Measurements from ENCODE around the gene MAML1.

GRCh38 chr5:179800071-179800695 lies 67.6 kb downstream of the MAML1 start:
- TF ChIP-seq RFX5 (IDR thresholded peaks at IDR 0.05; ENCODE audit: low read depth, low read length) (no peak), SMARCA5 (IDR thresholded peaks at IDR 0.05) (no peak), CEBPB (IDR thresholded peaks at IDR 0.05; ENCODE audit: borderline replicate concordance in 1 of 2, low read depth in 2 of 2, low read length in 2 of 2) (no peak), JUND (IDR thresholded peaks at IDR 0.05; ENCODE audit: low read depth, low read length) (no peak), MXI1 (IDR thresholded peaks at IDR 0.05; ENCODE audit: low read depth, low read length) (no peak), SRF (IDR thresholded peaks at IDR 0.05; ENCODE audit: low read depth in 2 of 2, low read length in 2 of 2) (no peak), CHD2 (IDR thresholded peaks at IDR 0.05; ENCODE audit: borderline replicate concordance, low read depth, low read length) (no peak), NFYA (IDR thresholded peaks at IDR 0.05; ENCODE audit: borderline replicate concordance, low read depth, low read length) (no peak), POLR2A (IDR thresholded peaks at IDR 0.05; ENCODE audit: low read depth, low read length) (peak; percentile 0; the same call in 1 of the 2 replicates), POLR2AphosphoS5 (IDR thresholded peaks at IDR 0.05; ENCODE audit: low read length) (no peak)
- TF ChIP-seq, protein P1, sequence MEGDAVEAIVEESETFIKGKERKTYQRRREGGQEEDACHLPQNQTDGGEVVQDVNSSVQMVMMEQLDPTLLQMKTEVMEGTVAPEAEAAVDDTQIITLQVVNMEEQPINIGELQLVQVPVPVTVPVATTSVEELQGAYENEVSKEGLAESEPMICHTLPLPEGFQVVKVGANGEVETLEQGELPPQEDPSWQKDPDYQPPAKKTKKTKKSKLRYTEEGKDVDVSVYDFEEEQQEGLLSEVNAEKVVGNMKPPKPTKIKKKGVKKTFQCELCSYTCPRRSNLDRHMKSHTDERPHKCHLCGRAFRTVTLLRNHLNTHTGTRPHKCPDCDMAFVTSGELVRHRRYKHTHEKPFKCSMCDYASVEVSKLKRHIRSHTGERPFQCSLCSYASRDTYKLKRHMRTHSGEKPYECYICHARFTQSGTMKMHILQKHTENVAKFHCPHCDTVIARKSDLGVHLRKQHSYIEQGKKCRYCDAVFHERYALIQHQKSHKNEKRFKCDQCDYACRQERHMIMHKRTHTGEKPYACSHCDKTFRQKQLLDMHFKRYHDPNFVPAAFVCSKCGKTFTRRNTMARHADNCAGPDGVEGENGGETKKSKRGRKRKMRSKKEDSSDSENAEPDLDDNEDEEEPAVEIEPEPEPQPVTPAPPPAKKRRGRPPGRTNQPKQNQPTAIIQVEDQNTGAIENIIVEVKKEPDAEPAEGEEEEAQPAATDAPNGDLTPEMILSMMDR (IDR thresholded peaks at IDR 0.05 in 2 of 3, conservative IDR thresholded peaks at IDR 0.05 in 1 of 3; ENCODE audit: control insufficient read depth in 2 of 3, extremely low read depth in 1 of 3, insufficient read depth in 1 of 3, low read depth in 3 of 3, low read length in 3 of 3) = no peak
